Ramos (cell line): ENCODE data around the gene FSTL4.

Experiments used
- in situ Hi-C: fragments of 300-500 bp; cut with MboI; formaldehyde crosslinking; loops from one replicate; pipeline ENCODE4 v1.14.3; 2022; ENCODE audit warnings: low sequenced_read_pairs; ENCODE audit not compliant: unreplicated experiment

FSTL4 gene

GRCh38 chr5:133485468-133485867 lies 126.9 kb downstream of the FSTL4 start:
- in situ Hi-C loops = no loop called here

GRCh38 chr5:133483406-133484090 lies 128.8 kb downstream of the FSTL4 start:
- in situ Hi-C loops = no loop called here

GRCh38 chr5:133482028-133482427 lies 130.3 kb downstream of the FSTL4 start:
- in situ Hi-C loops = no loop called here

GRCh38 chr5:133480866-133481265 lies 131.5 kb downstream of the FSTL4 start:
- in situ Hi-C loops = no loop called here

GRCh38 chr5:133480366-133480765 lies 132.0 kb downstream of the FSTL4 start:
- in situ Hi-C loops = no loop called here

- in situ Hi-C loops = no loop called here
These were observed 133.9 kb downstream of the FSTL4 start for GRCh38 chr5:133478199-133478985.

- in situ Hi-C loops = no loop called here
These were observed 136.4 kb downstream of the FSTL4 start for GRCh38 chr5:133475986-133476385.

- in situ Hi-C loops = no loop called here
These were observed 137.3 kb downstream of the FSTL4 start for GRCh38 chr5:133474851-133475590.

- in situ Hi-C loops = no loop called here
These were observed 139.1 kb downstream of the FSTL4 start for GRCh38 chr5:133473291-133473690.

- in situ Hi-C loops = no loop called here
These were observed 139.5 kb downstream of the FSTL4 start for GRCh38 chr5:133472829-133473228.

GRCh38 chr5:133471699-133472098 lies 140.6 kb downstream of the FSTL4 start:
- in situ Hi-C loops = no loop called here

GRCh38 chr5:133470841-133471240 lies 141.5 kb downstream of the FSTL4 start:
- in situ Hi-C loops = no loop called here

- in situ Hi-C loops = no loop called here
These were observed 142.5 kb downstream of the FSTL4 start for GRCh38 chr5:133469846-133470245.

GRCh38 chr5:133469252-133469651 lies 143.1 kb downstream of the FSTL4 start:
- in situ Hi-C loops = no loop called here

GRCh38 chr5:133468596-133468995 lies 143.7 kb downstream of the FSTL4 start:
- in situ Hi-C loops = no loop called here

- in situ Hi-C loops = no loop called here
These were observed 144.4 kb downstream of the FSTL4 start for GRCh38 chr5:133467826-133468463.

GRCh38 chr5:133467335-133467779 lies 145.0 kb downstream of the FSTL4 start:
- in situ Hi-C loops = no loop called here

- in situ Hi-C loops = no loop called here
These were observed 145.6 kb downstream of the FSTL4 start for GRCh38 chr5:133466556-133467334.

GRCh38 chr5:133464013-133464412 lies 148.3 kb downstream of the FSTL4 start:
- in situ Hi-C loops = no loop called here
